IPS-20b (cell line): ENCODE data around the gene TPI1.

Experiments
- H3K27ac ChIP-seq: one replicate; pipeline ENCODE4 v1.5.1; 2013; ENCODE audit warnings: low read length
- H3K27me3 ChIP-seq: 2 replicates; pipeline ENCODE4 v1.6.1; 2013; ENCODE audit warnings: mild to moderate bottlenecking, low read length, inconsistent platforms; ENCODE audit not compliant: insufficient read depth
- H3K36me3 ChIP-seq: 2 replicates; pipeline ENCODE4 v1.6.1; 2013; ENCODE audit warnings: low read depth, mild to moderate bottlenecking, inconsistent platforms, low read length, moderate library complexity; ENCODE audit not compliant: insufficient read depth
- H3K4me1 ChIP-seq: 2 replicates; pipeline ENCODE4 v1.6.1; 2013; ENCODE audit warnings: mild to moderate bottlenecking, control low read depth, inconsistent platforms, low read length, moderate library complexity; ENCODE audit not compliant: insufficient read depth
- H3K4me3 ChIP-seq: 2 replicates; pipeline ENCODE4 v1.5.1; 2013; ENCODE audit warnings: mild to moderate bottlenecking, low read length, inconsistent platforms
- H3K9ac ChIP-seq: 2 replicates; pipeline ENCODE4 v1.6.1; 2013; ENCODE audit warnings: low read depth, mild to moderate bottlenecking, inconsistent platforms, low read length, moderate library complexity
- H3K9me3 ChIP-seq: 2 replicates; pipeline ENCODE4 v1.6.1; 2013; ENCODE audit warnings: mild to moderate bottlenecking, low read depth, low read length, inconsistent platforms; ENCODE audit not compliant: insufficient read depth

Gene TPI1

DNA sequence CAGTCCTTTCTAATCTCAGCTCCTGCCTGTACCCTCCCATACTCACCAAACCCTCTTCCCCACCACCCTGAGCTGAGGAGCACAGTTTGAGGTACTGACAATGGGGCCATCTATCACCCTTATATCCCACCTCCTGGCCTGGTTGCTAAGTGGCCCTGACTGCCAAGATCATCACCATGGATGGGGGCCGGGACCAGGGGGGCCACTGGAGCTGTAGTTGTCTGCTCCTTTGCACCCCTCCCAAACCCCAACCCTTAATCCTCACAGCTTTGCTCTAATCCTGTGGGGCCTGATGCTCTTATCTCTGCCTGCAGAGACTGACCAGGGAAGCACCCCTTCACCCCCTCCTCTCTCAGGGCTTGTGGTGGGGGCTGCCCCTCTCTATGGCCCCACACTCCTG, 27.0 kb upstream of the TPI1 start:
- no peaks in the 10 kb centered on the region for H3K9me3 ChIP-seq
- H3K9ac ChIP-seq = no peak overlapping the region
- no peaks in the 10 kb centered on the region for H3K27me3 ChIP-seq
- H3K27ac ChIP-seq = no peak overlapping the region
- H3K4me1 ChIP-seq = 0 out of 2 replicates have a peak, but pooled peaks cover 4% of the 10 kb centered on the region
- H3K36me3 ChIP-seq = peaks cover 82% of the 10 kb centered on the region
- no peak overlapping the region for H3K4me3 ChIP-seq

DNA sequence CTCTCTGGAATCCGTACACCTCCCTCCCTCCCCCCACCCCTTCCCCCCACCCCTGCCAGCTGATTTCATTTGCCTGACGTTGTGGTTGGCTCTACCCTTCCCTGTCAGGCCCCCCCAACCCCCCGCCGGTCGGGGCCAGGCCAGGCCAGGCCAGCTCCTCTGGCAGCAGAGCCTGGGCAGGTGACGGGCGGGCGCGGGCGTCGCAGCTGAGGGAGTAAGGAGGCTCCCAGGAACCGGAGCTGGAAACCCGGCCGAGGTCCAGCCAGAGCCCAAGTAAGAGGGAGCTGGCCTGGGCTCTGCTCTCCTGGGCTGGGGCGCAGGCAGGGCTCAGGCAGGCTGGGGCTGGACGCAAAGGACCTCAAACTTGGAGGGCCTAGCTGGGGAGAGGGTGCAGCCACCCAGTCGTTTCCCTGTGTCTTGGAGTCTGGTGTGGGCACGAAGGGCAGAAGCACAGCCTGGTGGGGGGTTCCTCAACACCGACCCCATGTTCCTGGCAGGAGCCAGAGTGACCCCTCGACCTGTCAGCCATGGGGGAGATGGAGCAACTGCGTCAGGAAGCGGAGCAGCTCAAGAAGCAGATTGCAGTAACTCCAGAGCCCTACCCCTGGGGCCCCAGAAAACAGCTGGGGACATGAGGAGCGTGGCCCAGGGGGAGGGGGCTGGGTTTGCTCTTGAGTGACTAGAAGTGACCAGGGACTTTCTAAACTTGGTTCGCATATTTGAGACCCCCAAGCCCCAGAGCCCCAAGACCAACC, 26.4 kb upstream of the TPI1 start, which contains the start of gene GNB3:
Gene GNB3 (plus strand): TSS at position 165 of the 755 bp plus-strand sequence. CDS start 363 bp downstream, at position 528.
- no peak within 1 kb of the TSS for H3K9ac ChIP-seq
- H3K4me3 ChIP-seq = no peak within 1 kb of the TSS
- H3K4me1 ChIP-seq = 0 out of 2 replicates have a peak, but pooled peaks cover 4% of the 10 kb centered on the region
- no peak within 1 kb of the TSS for H3K27ac ChIP-seq
- H3K27me3 ChIP-seq = no peaks in the 10 kb centered on the region
- peaks cover 86% of the 10 kb centered on the region for H3K36me3 ChIP-seq
- no peaks in the 10 kb centered on the region for H3K9me3 ChIP-seq

DNA sequence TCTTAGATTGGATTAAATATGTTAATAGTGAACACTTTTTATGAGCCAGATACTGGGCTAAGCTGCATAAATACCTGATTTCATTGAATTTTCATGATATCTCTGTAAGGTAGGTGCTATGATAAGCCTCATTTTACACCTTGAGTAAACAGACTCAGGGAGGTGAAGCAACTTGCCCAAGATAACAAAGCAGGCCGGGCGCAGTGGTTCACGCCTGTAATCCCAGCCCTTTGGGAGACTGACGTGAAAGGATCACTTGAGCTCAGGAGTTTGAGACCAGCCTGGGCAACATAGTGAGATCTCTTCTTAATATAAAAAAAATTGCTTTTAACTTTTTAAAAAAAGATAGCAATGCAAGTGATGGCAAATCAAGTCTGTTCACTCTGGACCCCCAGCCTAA, 25.3 kb upstream of the TPI1 start:
- H3K27ac ChIP-seq = no peak overlapping the region
- peaks cover 86% of the 10 kb centered on the region for H3K36me3 ChIP-seq
- H3K4me1 ChIP-seq = 0 out of 2 replicates have a peak, but pooled peaks cover 4% of the 10 kb centered on the region
- H3K9ac ChIP-seq = no peak overlapping the region
- H3K27me3 ChIP-seq = no peaks in the 10 kb centered on the region
- no peaks in the 10 kb centered on the region for H3K9me3 ChIP-seq
- H3K4me3 ChIP-seq = no peak overlapping the region

DNA sequence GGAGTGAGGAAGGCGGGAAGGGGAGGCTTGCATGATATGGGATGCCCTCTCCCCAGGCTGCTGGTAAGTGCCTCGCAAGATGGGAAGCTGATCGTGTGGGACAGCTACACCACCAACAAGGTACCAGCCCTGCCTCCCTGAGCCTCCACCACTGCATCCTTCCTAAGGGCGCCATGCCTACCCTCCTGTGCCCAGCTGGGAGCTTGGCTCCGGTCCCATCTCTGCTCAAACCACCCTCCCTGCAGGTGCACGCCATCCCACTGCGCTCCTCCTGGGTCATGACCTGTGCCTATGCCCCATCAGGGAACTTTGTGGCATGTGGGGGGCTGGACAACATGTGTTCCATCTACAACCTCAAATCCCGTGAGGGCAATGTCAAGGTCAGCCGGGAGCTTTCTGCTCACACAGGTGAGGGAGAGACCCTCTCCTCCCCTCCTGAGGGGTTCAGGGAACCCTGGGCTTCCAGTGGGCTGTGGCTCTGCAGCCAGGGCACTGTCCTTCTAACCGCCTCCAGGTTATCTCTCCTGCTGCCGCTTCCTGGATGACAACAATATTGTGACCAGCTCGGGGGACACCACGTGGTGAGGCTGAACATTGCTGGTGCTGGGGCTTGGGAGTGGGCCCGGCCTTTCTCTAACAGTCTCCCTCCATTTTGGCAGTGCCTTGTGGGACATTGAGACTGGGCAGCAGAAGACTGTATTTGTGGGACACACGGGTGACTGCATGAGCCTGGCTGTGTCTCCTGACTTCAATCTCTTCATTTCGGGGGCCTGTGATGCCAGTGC, 24.0 kb upstream of the TPI1 start:
- H3K36me3 ChIP-seq = peaks cover 84% of the 10 kb centered on the region
- H3K27ac ChIP-seq = no peak overlapping the region
- H3K27me3 ChIP-seq = no peaks in the 10 kb centered on the region
- no peaks in the 10 kb centered on the region for H3K9me3 ChIP-seq
- H3K4me1 ChIP-seq = 0 out of 2 replicates have a peak, but pooled peaks cover 4% of the 10 kb centered on the region
- no peak overlapping the region for H3K9ac ChIP-seq
- no peak overlapping the region for H3K4me3 ChIP-seq

DNA sequence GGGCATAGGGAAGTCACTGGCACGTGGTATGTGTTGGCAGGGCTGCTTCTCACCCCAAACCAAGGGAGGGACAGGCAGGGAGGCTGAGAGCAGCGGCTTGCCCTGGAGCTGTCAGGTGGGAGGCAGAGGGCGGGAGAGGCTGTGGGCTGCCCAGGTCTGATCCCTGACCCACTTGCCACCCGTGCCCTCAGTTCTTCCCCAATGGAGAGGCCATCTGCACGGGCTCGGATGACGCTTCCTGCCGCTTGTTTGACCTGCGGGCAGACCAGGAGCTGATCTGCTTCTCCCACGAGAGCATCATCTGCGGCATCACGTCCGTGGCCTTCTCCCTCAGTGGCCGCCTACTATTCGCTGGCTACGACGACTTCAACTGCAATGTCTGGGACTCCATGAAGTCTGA, 21.9 kb upstream of the TPI1 start:
- H3K36me3 ChIP-seq = peaks cover 84% of the 10 kb centered on the region
- H3K4me3 ChIP-seq = no peak overlapping the region
- H3K9ac ChIP-seq = no peak overlapping the region
- 0 out of 2 replicates have a peak, but pooled peaks cover 2% of the 10 kb centered on the region for H3K4me1 ChIP-seq
- H3K27me3 ChIP-seq = no peaks in the 10 kb centered on the region
- no peak overlapping the region for H3K27ac ChIP-seq
- no peaks in the 10 kb centered on the region for H3K9me3 ChIP-seq

DNA sequence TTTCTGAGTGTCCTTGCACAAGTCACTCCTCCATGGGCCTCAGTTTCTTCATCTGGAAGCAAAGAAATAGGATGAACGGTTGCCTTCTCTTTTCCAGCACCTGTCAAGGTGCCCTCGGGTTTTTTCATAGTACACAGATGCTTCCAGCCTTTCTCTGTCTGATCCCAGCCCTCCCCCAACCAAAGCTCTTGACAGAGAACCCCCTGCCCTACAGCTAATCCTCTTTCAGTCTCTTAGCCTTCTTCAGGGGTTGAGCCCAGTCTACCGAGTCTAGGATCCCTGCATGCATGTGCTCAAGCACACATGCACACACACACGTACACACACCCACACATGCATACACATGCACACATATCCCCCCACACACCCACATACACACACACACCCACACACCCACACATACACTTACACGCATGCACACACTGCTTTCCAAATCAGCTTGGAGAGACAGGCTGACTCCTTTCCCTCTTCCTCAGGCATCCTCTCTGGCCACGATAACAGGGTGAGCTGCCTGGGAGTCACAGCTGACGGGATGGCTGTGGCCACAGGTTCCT, 20.9 kb upstream of the TPI1 start:
- Histone ChIP-seq H3K9me3 (no peaks in the 10 kb centered on the region), H3K4me3 (no peak overlapping the region), H3K27ac (no peak overlapping the region), H3K9ac (no peak overlapping the region), H3K27me3 (no peaks in the 10 kb centered on the region), H3K36me3 (peaks cover 84% of the 10 kb centered on the region), H3K4me1 (0 out of 2 replicates have a peak, but pooled peaks cover 4% of the 10 kb centered on the region)

DNA sequence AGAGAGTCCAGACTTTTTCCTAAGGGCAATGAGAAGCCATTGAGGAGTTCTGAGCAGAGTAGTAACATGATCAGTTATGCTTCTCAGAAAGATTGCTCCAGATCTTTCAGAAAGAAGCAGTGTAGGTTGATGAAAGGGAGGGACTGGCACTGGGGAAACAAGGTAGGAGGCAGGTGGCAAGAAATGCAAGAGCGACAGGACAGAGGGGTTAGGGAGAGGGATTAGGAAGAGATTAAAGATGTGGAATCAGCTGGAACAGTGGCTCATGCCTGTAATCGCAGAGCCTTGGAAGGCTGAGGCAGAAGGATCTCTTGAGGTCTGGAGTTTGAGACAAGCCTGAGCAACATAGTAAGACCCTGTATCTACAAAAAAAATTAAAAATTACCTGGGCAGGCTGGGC, 19.7 kb upstream of the TPI1 start:
- H3K36me3 ChIP-seq = peaks cover 71% of the 10 kb centered on the region
- no peak overlapping the region for H3K27ac ChIP-seq

DNA sequence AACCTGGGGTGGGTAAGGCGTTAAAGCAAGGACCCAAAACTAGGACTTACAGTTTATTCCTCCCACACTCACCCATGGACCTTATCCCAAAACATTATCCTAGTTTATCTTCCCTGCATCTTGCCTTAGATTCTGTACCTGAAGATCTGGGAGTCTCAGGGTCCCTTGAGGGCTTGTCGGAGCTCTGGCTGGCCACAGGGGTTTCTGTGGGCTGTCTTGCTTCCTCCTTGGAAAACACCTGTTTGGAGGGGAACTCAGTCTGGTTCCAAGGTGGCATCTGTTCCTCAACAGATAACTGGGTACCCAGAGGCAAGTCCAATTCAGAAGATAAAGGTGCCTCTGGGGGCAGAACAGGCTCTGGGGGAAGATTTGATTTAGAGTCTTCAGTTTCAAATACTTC, 17.9 kb upstream of the TPI1 start:
- Histone ChIP-seq H3K4me3 (no peak overlapping the region), H3K9me3 (no peaks in the 10 kb centered on the region), H3K27ac (no peak overlapping the region), H3K36me3 (peaks cover 56% of the 10 kb centered on the region), H3K27me3 (no peaks in the 10 kb centered on the region), H3K4me1 (peaks cover 9% of the 10 kb centered on the region; the same call in 1 of the 2 replicates), H3K9ac (no peak overlapping the region)

More for the DNA sequence above, 19.7 kb upstream of the TPI1 start:
- no peaks in the 10 kb centered on the region for H3K27me3 ChIP-seq
- no peaks in the 10 kb centered on the region for H3K9me3 ChIP-seq
- 0 out of 2 replicates have a peak, but pooled peaks cover 4% of the 10 kb centered on the region for H3K4me1 ChIP-seq
- H3K4me3 ChIP-seq = no peak overlapping the region
- H3K9ac ChIP-seq = no peak overlapping the region

DNA sequence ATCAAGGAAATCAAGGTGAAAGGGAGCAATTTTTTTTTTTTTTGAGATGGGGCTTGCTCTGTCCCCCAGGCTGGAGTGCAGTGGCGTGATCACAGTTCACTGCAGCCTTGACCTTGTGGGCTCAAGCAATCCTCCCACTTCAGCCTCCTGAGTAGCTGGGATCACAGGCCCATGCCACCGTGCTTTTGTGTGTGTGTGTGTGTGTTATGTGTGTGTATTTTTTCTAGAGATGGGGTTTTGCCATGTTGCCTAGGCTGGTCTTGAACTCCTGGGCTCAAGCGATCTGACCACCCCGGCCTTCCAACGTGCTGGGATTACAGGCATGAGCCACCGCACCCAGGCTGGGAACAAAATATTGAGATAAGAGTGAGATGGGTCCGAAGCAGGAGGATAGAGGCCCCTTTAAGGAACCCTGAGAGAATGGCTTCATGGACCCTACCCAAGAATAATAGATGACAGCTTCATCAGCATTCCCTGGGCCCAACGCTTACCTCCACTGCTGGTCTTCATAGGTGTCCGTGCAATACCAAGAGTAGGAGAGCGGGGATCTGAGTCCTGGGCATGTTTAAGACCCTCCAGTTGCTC, 17.3 kb upstream of the TPI1 start:
- H3K36me3 ChIP-seq = peaks cover 53% of the 10 kb centered on the region
- peak overlapping the region; percentile 89; the same call in 1 of the 2 replicates for H3K9ac ChIP-seq

DNA sequence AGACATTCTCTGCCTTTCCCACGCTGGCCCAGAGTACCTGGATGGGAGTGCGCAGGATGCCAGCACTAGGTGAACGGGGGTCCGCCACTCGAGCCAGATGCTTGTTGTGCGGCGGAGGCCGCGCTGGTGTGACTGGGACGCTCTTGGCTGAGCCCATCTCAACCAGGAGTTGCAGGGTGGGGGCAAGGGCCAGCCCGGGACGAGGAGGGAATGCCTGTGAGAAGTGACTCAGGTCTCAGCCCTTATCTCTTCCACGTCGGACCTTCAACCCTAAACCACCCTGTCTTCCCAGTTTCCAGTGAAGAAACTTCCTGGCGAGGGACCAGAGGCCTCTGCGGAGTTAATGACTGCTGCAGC, 16.6 kb upstream of the TPI1 start:
- H3K27ac ChIP-seq = no peak overlapping the region
- H3K36me3 ChIP-seq = peaks cover 53% of the 10 kb centered on the region
- peak overlapping the region; percentile 89 for H3K9ac ChIP-seq
- H3K27me3 ChIP-seq = no peaks in the 10 kb centered on the region
- H3K4me1 ChIP-seq = peaks cover 9% of the 10 kb centered on the region; the same call in 1 of the 2 replicates
- no peaks in the 10 kb centered on the region for H3K9me3 ChIP-seq
- H3K4me3 ChIP-seq = peak overlapping the region; percentile 77

More for the DNA sequence above, 17.3 kb upstream of the TPI1 start:
- H3K4me1 ChIP-seq = peaks cover 9% of the 10 kb centered on the region; the same call in 1 of the 2 replicates
- no peak overlapping the region for H3K27ac ChIP-seq
- H3K9me3 ChIP-seq = no peaks in the 10 kb centered on the region
- H3K4me3 ChIP-seq = peak overlapping the region; percentile 77
- H3K27me3 ChIP-seq = no peaks in the 10 kb centered on the region

DNA sequence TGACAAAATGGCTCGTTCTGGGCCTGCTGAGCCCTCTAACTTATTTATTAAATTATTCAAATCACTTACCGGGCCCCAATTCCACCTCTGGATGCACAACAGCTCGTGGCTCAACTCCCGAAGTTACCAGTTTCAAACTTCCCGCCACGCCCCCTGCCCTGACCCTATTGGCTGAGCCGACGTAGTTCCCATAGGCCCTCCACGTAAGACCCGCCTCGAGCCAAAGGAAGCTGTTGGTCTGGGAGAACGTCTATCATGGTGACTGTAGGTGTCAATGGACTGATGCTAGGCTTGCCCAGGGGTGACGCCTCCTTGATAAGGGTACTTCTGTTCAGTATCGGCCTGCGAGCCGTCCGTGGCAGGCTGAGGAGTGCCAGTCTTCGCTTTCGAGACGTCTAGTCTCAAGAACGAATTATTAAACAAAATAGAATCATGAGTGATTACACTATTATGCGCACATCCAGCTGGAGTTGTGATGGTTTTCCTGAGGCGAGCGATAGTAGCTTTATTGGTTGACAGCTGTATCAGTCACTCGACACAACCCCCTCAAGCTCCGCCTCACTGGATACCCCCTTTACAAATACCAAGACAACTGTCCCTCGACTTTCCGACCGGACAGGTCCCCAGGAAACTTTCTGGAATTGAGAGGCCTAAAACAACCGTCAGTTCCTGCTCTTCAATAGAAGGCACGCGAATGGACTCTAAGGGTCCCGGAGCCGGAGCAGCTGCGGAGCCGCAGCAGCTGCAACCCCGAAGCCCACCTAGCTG, 16.0 kb upstream of the TPI1 start, which contains the start of gene CDCA3:
Gene CDCA3 (minus strand): TSS at position 134 of the 768 bp plus-strand sequence. CDS start 334 bp downstream, outside the sequence.
- H3K4me3 ChIP-seq = peak within 1 kb of the TSS; percentile 77
- H3K36me3 ChIP-seq = peaks cover 53% of the 10 kb centered on the region
- no peaks in the 10 kb centered on the region for H3K9me3 ChIP-seq
- H3K27ac ChIP-seq = peak within 1 kb of the TSS; percentile 80
- H3K27me3 ChIP-seq = no peaks in the 10 kb centered on the region
- peaks cover 9% of the 10 kb centered on the region; the same call in 1 of the 2 replicates for H3K4me1 ChIP-seq
- peak within 1 kb of the TSS; percentile 89 for H3K9ac ChIP-seq
